PC-3 (cell line): Measurements from ENCODE around the gene FUT8.

Experiments used
- CTCF ChIP-seq: fragments of 300-600 bp; sonication (generic); conservative IDR thresholded peaks from 2 replicates; pipeline ENCODE4 v1.5.1; 2017; ENCODE audit warnings: antibody characterized with exemption, low read depth, mild to moderate bottlenecking, low read length
- EZH2 ChIP-seq: fragments of 300-600 bp; sonication (generic); IDR thresholded peaks from one replicate; pipeline ENCODE4 v1.6.1; 2017; ENCODE audit warnings: antibody characterized with exemption, mild to moderate bottlenecking, low read length; ENCODE audit not compliant: unreplicated experiment
- EZH2phosphoT487 ChIP-seq: fragments of 300-600 bp; sonication (generic); IDR thresholded peaks from 2 replicates; pipeline ENCODE4 v1.6.1; 2018; ENCODE audit warnings: mild to moderate bottlenecking, antibody characterized with exemption, low read length, borderline replicate concordance

GRCh38 chr14:65517635-65518542, 105.4 kb downstream of the FUT8 start:
- TF ChIP-seq EZH2 (no peak), CTCF (no peak), EZH2phosphoT487 (no peak)
